PC-3 (cell line): ENCODE results near the gene ERCC6L2. TPM values are rescaled to one million over a fixed set of nuclear protein-coding genes. Genes with fewer than 3 reads are reported as not detected.

Source experiments
- ATAC-seq: fragments of 200-7000 bp; cut with Tn5 transposase; 2 replicates; pipeline ENCODE4 v1.9.1; 2020; ENCODE audit warnings: mild to moderate bottlenecking, moderate library complexity
- BruUV-seq: library from RNA; stranded (reverse); fragments of 400-500 nt; replicated peaks from 2 replicates; lab custom pipeline; 2021; lab: Mats Ljungman, UMichigan
- CTCF ChIA-PET: fragments of 300-600 bp; sonication (Branson Sonifier 250); formaldehyde crosslinking; loops from one replicate; lab custom pipeline; 2022; ENCODE audit warnings: antibody characterized with exemption; lab: Charles Lee
- POLR2A ChIA-PET: fragments of 300-600 bp; sonication (Branson Sonifier 250); formaldehyde crosslinking; loops from one replicate; lab custom pipeline; 2022; ENCODE audit warnings: antibody characterized with exemption; ENCODE audit not compliant: unreplicated experiment; lab: Charles Lee
- DNase-seq: peaks from one replicate; pipeline ENCODE4 v3.0.0-alpha.2; 2015
- H2AFZ ChIP-seq: fragments of 300-600 bp; sonication (generic); 2 replicates; pipeline ENCODE4 v1.6.0; 2016; ENCODE audit warnings: antibody characterized with exemption, low read length
- H3F3A ChIP-seq: fragments of 300-600 bp; sonication (generic); one replicate; pipeline ENCODE4 v1.6.0; 2017; ENCODE audit warnings: antibody characterized with exemption, low read length, control low read depth, mild to moderate bottlenecking; ENCODE audit not compliant: unreplicated experiment
- H3K27ac ChIP-seq: fragments of 300-600 bp; sonication (generic); 2 replicates; pipeline ENCODE4 v1.5.1; 2016; ENCODE audit warnings: mild to moderate bottlenecking, low read length
- H3K27me3 ChIP-seq: fragments of 300-600 bp; sonication (generic); 2 replicates; pipeline ENCODE4 v1.6.1; 2016; ENCODE audit warnings: low read length, mixed read lengths
- H3K36me3 ChIP-seq: fragments of 300-600 bp; sonication (generic); 2 replicates; pipeline ENCODE4 v1.6.1; 2016; ENCODE audit warnings: low read depth, mixed run types, low read length, mixed read lengths
- H3K4me1 ChIP-seq: fragments of 300-600 bp; sonication (generic); 2 replicates; pipeline ENCODE4 v1.5.1; 2016; ENCODE audit warnings: low read length; ENCODE audit not compliant: insufficient read depth
- H3K4me2 ChIP-seq: fragments of 300-600 bp; sonication (generic); 2 replicates; pipeline ENCODE4 v1.6.0; 2016; ENCODE audit warnings: low read length
- H3K4me3 ChIP-seq: fragments of 300-600 bp; sonication (generic); 2 replicates; pipeline ENCODE4 v1.5.1; 2016; ENCODE audit warnings: mild to moderate bottlenecking, low read length, mixed read lengths
- H3K79me2 ChIP-seq: fragments of 300-600 bp; sonication (generic); 2 replicates; pipeline ENCODE4 v1.6.1; 2017; ENCODE audit warnings: low read length, mixed read lengths
- H3K9ac ChIP-seq: fragments of 300-600 bp; sonication (generic); 2 replicates; pipeline ENCODE4 v1.6.0; 2016; ENCODE audit warnings: mild to moderate bottlenecking, low read length
- H3K9me2 ChIP-seq: fragments of 300-600 bp; sonication (generic); replicated peaks from 2 replicates; pipeline ENCODE4 v1.6.1; 2016; ENCODE audit warnings: mixed run types, low read length, mixed read lengths
- H3K9me3 ChIP-seq: fragments of 300-600 bp; sonication (generic); 2 replicates; pipeline ENCODE4 v1.6.1; 2016; ENCODE audit warnings: low read length, mixed read lengths
- H4K20me1 ChIP-seq: fragments of 300-600 bp; sonication (generic); 2 replicates; pipeline ENCODE4 v1.6.1; 2016; ENCODE audit warnings: low read length, mixed read lengths
- CTCF ChIP-seq: fragments of 300-600 bp; sonication (generic); conservative IDR thresholded peaks from 2 replicates; pipeline ENCODE4 v1.5.1; 2017; ENCODE audit warnings: antibody characterized with exemption, low read depth, mild to moderate bottlenecking, low read length
- EZH2 ChIP-seq: fragments of 300-600 bp; sonication (generic); IDR thresholded peaks from one replicate; pipeline ENCODE4 v1.6.1; 2017; ENCODE audit warnings: antibody characterized with exemption, mild to moderate bottlenecking, low read length; ENCODE audit not compliant: unreplicated experiment
- EZH2phosphoT487 ChIP-seq: fragments of 300-600 bp; sonication (generic); IDR thresholded peaks from 2 replicates; pipeline ENCODE4 v1.6.1; 2018; ENCODE audit warnings: mild to moderate bottlenecking, antibody characterized with exemption, low read length, borderline replicate concordance
- intact Hi-C: fragments of 100-400 bp; cut with micrococcal nuclease; formaldehyde crosslinking; loops from 2 replicates; pipeline ENCODE4 v1.9.0; 2023
- total RNA-seq: library from RNA; depleted of rRNA; stranded (reverse); fragments of >200 nt; gene quantifications from 2 replicates; pipeline ENCODE4 v1.2.3, GENCODE V29; 2014

Gene ERCC6L2
- total RNA-seq, 1 experiment from 2014 or later, result 18.8 TPM

DNA sequence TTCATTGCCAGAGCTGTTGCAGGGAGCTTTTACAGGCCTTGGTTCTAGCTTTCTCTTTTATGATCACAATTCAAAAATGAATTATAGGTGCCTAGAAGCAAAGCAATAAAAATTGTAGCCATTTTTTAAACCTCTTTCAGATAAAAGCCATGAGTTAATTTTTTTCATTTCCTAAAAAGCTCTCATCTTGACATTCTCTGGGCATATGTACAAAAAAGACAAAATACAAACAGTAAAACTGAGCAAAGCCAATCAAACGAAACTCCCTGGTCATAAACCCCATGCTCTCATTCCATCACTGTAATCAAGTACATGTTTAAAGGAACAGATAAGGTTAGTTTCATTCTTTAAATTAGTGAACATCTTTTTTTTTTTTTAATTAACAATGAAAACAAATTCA is 101.9 kb downstream of the ERCC6L2 start:
- POLR2A ChIA-PET, result no interaction called here
- intact Hi-C loops, result no loop called here
- no peak overlapping the region for H3K27ac ChIP-seq
- H3F3A ChIP-seq, result no peaks in the 10 kb centered on the region
- no peak overlapping the region for H3K4me3 ChIP-seq
- no peaks in the 10 kb centered on the region for H4K20me1 ChIP-seq
- DNase-seq (no peak), ATAC-seq (no peak)
- H3K4me1 ChIP-seq, result no peaks in the 10 kb centered on the region
- no peak overlapping the region for H3K4me2 ChIP-seq
- no peak for TF ChIP-seq CTCF
- no peaks in the 10 kb centered on the region for H3K9me2 ChIP-seq
- no peaks in the 10 kb centered on the region for H3K9me3 ChIP-seq
- 0 out of 2 replicates have a peak, but pooled peaks cover 2% of the 10 kb centered on the region for H3K36me3 ChIP-seq
- BruUV-seq, result no TSS peak
- no peak overlapping the region for H3K9ac ChIP-seq
- no peak overlapping the region for H2AFZ ChIP-seq
- no peaks in the 10 kb centered on the region for H3K27me3 ChIP-seq
- H3K79me2 ChIP-seq, result no peaks in the 10 kb centered on the region
- CTCF ChIA-PET, result no interaction called here

- no peaks in the 10 kb centered on the region for H3K79me2 ChIP-seq
- H3K4me2 ChIP-seq, result no peak overlapping the region
- BruUV-seq, result no TSS peak
- TF ChIP-seq CTCF (no peak), EZH2phosphoT487 (no peak), EZH2 (no peak)
- ChIA-PET CTCF (no interaction called here), POLR2A (no interaction called here)
- intact Hi-C loops, result no loop called here
- H3K27ac ChIP-seq, result no peak overlapping the region
- DNase-seq (no peak), ATAC-seq (no peak)
- no peaks in the 10 kb centered on the region for H3F3A ChIP-seq
- H3K4me3 ChIP-seq, result no peak overlapping the region
- no peak overlapping the region for H3K9ac ChIP-seq
- H4K20me1 ChIP-seq, result no peaks in the 10 kb centered on the region
- H3K9me3 ChIP-seq, result no peaks in the 10 kb centered on the region
- no peaks in the 10 kb centered on the region for H3K27me3 ChIP-seq
- no peaks in the 10 kb centered on the region for H3K4me1 ChIP-seq
- H3K36me3 ChIP-seq, result no peaks in the 10 kb centered on the region
- H3K9me2 ChIP-seq, result no peaks in the 10 kb centered on the region
- no peak overlapping the region for H2AFZ ChIP-seq
Observed at GRCh38 chr9:95978106-95978505, 102.6 kb downstream of the ERCC6L2 start.

DNA sequence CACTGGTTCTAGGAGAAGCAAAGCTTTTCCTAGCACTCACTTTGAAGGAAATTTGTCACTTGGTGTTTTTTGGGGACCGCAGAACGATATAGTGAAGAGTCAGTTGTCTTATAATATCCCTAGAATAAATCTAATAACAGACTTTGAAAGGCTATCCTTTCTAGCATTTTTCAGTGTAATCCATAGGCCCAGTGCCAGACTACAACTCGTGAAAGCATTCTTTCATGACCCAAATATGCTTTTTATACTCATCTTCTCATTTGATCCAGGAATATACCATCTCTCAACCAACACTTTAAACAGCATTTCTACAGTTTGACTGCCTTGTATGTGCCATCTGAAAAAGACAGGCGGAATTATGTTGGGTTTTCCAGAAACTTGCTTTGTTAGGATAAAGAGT is 104.0 kb downstream of the ERCC6L2 start:
- H3K4me1 ChIP-seq, result no peaks in the 10 kb centered on the region
- H3K9me2 ChIP-seq, result no peaks in the 10 kb centered on the region
- no peaks in the 10 kb centered on the region for H3K9me3 ChIP-seq
- H4K20me1 ChIP-seq, result no peaks in the 10 kb centered on the region
- H3F3A ChIP-seq, result no peaks in the 10 kb centered on the region
- no peak overlapping the region for H3K4me3 ChIP-seq
- ATAC-seq (no peak), DNase-seq (no peak)
- POLR2A ChIA-PET, result no interaction called here
- H3K9ac ChIP-seq, result no peak overlapping the region
- H3K79me2 ChIP-seq, result no peaks in the 10 kb centered on the region
- no peaks in the 10 kb centered on the region for H3K27me3 ChIP-seq
- H3K27ac ChIP-seq, result no peak overlapping the region
- TF ChIP-seq EZH2, result no peak
- TF ChIP-seq CTCF, result no peak
- TF ChIP-seq EZH2phosphoT487, result no peak
- intact Hi-C loops, result no loop called here
- CTCF ChIA-PET, result no interaction called here
- H2AFZ ChIP-seq, result no peak overlapping the region
- no TSS peak for BruUV-seq
- H3K4me2 ChIP-seq, result no peak overlapping the region
- H3K36me3 ChIP-seq, result no peaks in the 10 kb centered on the region
